Medulla oblongata (tissue), 1 donor: ENCODE results near the gene NUMBL.

Experiments used
- DNase-seq: peaks from one replicate; pipeline ENCODE4 v3.0.0-alpha.2; 2015; ENCODE audit errors: extremely low spot score

The NUMBL gene

GRCh38 chr19:40716482-40717324, 26.3 kb upstream of the NUMBL start, which contains the start of the genes COQ8B and ITPKC:
Gene COQ8B (minus strand): TSS chr19:40716886. CDS start chr19:40714632, 2,254 bp downstream.
Gene ITPKC (plus strand): TSS chr19:40717112. CDS start chr19:40717136, 24 bp downstream.
- peak; percentile 99 for DNase-seq

GRCh38 chr19:40716031-40716481, 25.6 kb upstream of the NUMBL start:
- no peak for DNase-seq

- DNase-seq: peak; percentile 98
These were observed 24.2 kb upstream of the NUMBL start for GRCh38 chr19:40714441-40715299.

GRCh38 chr19:40713939-40714338, 23.5 kb upstream of the NUMBL start:
- no peak for DNase-seq

- DNase-seq: no peak
These were observed 19.4 kb upstream of the NUMBL start for GRCh38 chr19:40709817-40710216.

- no peak for DNase-seq
These were observed 17.2 kb upstream of the NUMBL start for GRCh38 chr19:40707615-40708014.

GRCh38 chr19:40705950-40706619, 15.6 kb upstream of the NUMBL start:
- no peak for DNase-seq

GRCh38 chr19:40705362-40705651, 14.9 kb upstream of the NUMBL start:
- DNase-seq: no peak

- no peak for DNase-seq
These were observed 14.3 kb upstream of the NUMBL start for GRCh38 chr19:40704491-40705361.

GRCh38 chr19:40703029-40703755, 12.7 kb upstream of the NUMBL start:
- no peak for DNase-seq

- DNase-seq: no peak
These were observed 12.0 kb upstream of the NUMBL start for GRCh38 chr19:40702337-40703012.

- DNase-seq: no peak
These were observed 11.3 kb upstream of the NUMBL start for GRCh38 chr19:40701758-40702157.

- DNase-seq: no peak
These were observed 9.6 kb upstream of the NUMBL start for GRCh38 chr19:40700083-40700482.

GRCh38 chr19:40697007-40697406, 6.6 kb upstream of the NUMBL start:
- no peak for DNase-seq

GRCh38 chr19:40695881-40696280, 5.4 kb upstream of the NUMBL start:
- DNase-seq: no peak

- DNase-seq: no peak
These were observed 3.4 kb upstream of the NUMBL start for GRCh38 chr19:40693896-40694295.

GRCh38 chr19:40693150-40693788, 2.8 kb upstream of the NUMBL start:
- no peak for DNase-seq

- DNase-seq: no peak
These were observed 1.7 kb upstream of the NUMBL start for GRCh38 chr19:40692212-40692551.

GRCh38 chr19:40691421-40692211, 1.2 kb upstream of the NUMBL start:
- no peak for DNase-seq
